SK-N-SH treated with all-trans-retinoic acid at 6 μM for 48 hours (cell line): Measurements from ENCODE around the gene LY6G5C.

Experiments
- ATAC-seq: fragments of 200-7000 bp; cut with Tn5 transposase; 3 replicates; pipeline ENCODE4 v1.9.1; 2020; ENCODE audit warnings: mild to moderate bottlenecking, moderate library complexity
- ARNTL ChIP-seq: fragments of 450-650 bp; formaldehyde crosslinking; IDR thresholded peaks from 2 replicates; pipeline ENCODE4 v1.5.0; 2020; ENCODE audit warnings: low read depth, mild to moderate bottlenecking, moderate library complexity, borderline replicate concordance
- BACH2 ChIP-seq: fragments of 250-450 bp; sonication (Bioruptor Pico); IDR thresholded peaks from 2 replicates; pipeline ENCODE4 v1.9.0; 2021; ENCODE audit warnings: mild to moderate bottlenecking, borderline replicate concordance
- CREB5 ChIP-seq: fragments of 250-450 bp; sonication (Bioruptor Pico); IDR thresholded peaks from 2 replicates; pipeline ENCODE4 v1.5.1; 2020; ENCODE audit warnings: low read depth, mild to moderate bottlenecking, moderate library complexity
- CSDC2 ChIP-seq: fragments of 250-450 bp; sonication (Bioruptor Pico); IDR thresholded peaks from 2 replicates; pipeline ENCODE4 v1.5.0; 2020; ENCODE audit warnings: mild to moderate bottlenecking, moderate library complexity
- ESRRG ChIP-seq: fragments of 250-450 bp; sonication (Bioruptor Pico); IDR thresholded peaks from 2 replicates; pipeline ENCODE4 v1.6.1; 2021; ENCODE audit warnings: mild to moderate bottlenecking
- GLIS3 ChIP-seq: fragments of 250-450 bp; sonication (Bioruptor Pico); IDR thresholded peaks from 2 replicates; pipeline ENCODE4 v1.5.0; 2020; ENCODE audit warnings: mild to moderate bottlenecking, moderate library complexity
- ISL1 ChIP-seq: fragments of 250-450 bp; sonication (Bioruptor Pico); IDR thresholded peaks from 2 replicates; pipeline ENCODE4 v2.1.2; 2022; ENCODE audit warnings: mild to moderate bottlenecking, moderate library complexity
- OSR1 ChIP-seq: fragments of 250-450 bp; sonication (Bioruptor Pico); IDR thresholded peaks from 2 replicates; pipeline ENCODE4 v1.8.0; 2022; ENCODE audit warnings: moderate library complexity, mild to moderate bottlenecking, inconsistent platforms
- POU6F1 ChIP-seq: fragments of 250-450 bp; sonication (Bioruptor Pico); IDR thresholded peaks from 2 replicates; pipeline ENCODE4 v1.8.0; 2021; ENCODE audit warnings: low read depth, mild to moderate bottlenecking, moderate library complexity, borderline replicate concordance
- PPARA ChIP-seq: fragments of 250-450 bp; sonication (Bioruptor Pico); IDR thresholded peaks from 2 replicates; pipeline ENCODE4 v1.5.0; 2020; ENCODE audit warnings: mild to moderate bottlenecking, borderline replicate concordance
- RARB ChIP-seq: fragments of 250-450 bp; sonication (Bioruptor Pico); IDR thresholded peaks from 2 replicates; pipeline ENCODE4 v1.8.0; 2021; ENCODE audit warnings: mild to moderate bottlenecking, moderate library complexity
- TCF4 ChIP-seq: fragments of 250-450 bp; sonication (Bioruptor Pico); IDR thresholded peaks from 2 replicates; pipeline ENCODE4 v1.8.0; 2021; ENCODE audit warnings: mild to moderate bottlenecking, moderate library complexity, borderline replicate concordance
- TOX ChIP-seq: fragments of 250-450 bp; sonication (Bioruptor Pico); IDR thresholded peaks from 2 replicates; pipeline ENCODE4 v1.8.0; 2021; ENCODE audit warnings: mild to moderate bottlenecking, moderate library complexity, borderline replicate concordance
- TSHZ2 ChIP-seq: fragments of 250-450 bp; sonication (Bioruptor Pico); IDR thresholded peaks from 2 replicates; pipeline ENCODE4 v1.5.0; 2020; ENCODE audit warnings: mild to moderate bottlenecking, moderate library complexity
- ZC3H10 ChIP-seq: fragments of 250-450 bp; sonication (Bioruptor Pico); IDR thresholded peaks from 2 replicates; pipeline ENCODE4 v1.5.1; 2021; ENCODE audit warnings: mild to moderate bottlenecking, moderate library complexity
- ZFP3 ChIP-seq: fragments of 250-450 bp; sonication (Bioruptor Pico); IDR thresholded peaks from 2 replicates; pipeline ENCODE4 v1.5.0; 2020; ENCODE audit warnings: mild to moderate bottlenecking, moderate library complexity
- ZFP30 ChIP-seq: fragments of 450-650 bp; formaldehyde crosslinking; IDR thresholded peaks from 2 replicates; pipeline ENCODE4 v1.5.0; 2022; ENCODE audit warnings: mild to moderate bottlenecking, moderate library complexity
- ZNF565 ChIP-seq: fragments of 450-650 bp; formaldehyde crosslinking; conservative IDR thresholded peaks from 2 replicates; pipeline ENCODE4 v1.5.0; 2020; ENCODE audit warnings: low read depth, mild to moderate bottlenecking, moderate library complexity
- ZNF70 ChIP-seq: fragments of 450-650 bp; formaldehyde crosslinking; IDR thresholded peaks from 2 replicates; pipeline ENCODE4 v1.5.0; 2020; ENCODE audit warnings: mild to moderate bottlenecking, moderate library complexity
- ZNF8 ChIP-seq: fragments of 450-650 bp; formaldehyde crosslinking; IDR thresholded peaks from 2 replicates; pipeline ENCODE4 v1.5.0; 2020; ENCODE audit warnings: mild to moderate bottlenecking, moderate library complexity
- TF ChIP-seq, protein P1 (sequence below): fragments of 250-450 bp; sonication (Bioruptor Pico); IDR thresholded peaks from 2 replicates; pipeline ENCODE4 v1.8.0; 2020; ENCODE audit warnings: mild to moderate bottlenecking, moderate library complexity, borderline replicate concordance
- TF ChIP-seq, protein P2 (sequence below): fragments of 250-450 bp; sonication (Bioruptor Pico); IDR thresholded peaks from 2 replicates; pipeline ENCODE4 v1.5.1; 2021; ENCODE audit warnings: mild to moderate bottlenecking, moderate library complexity

LY6G5C gene

GRCh38 chr6:31683591-31683990, 2.7 kb upstream of the LY6G5C start:
- TF ChIP-seq ZNF70 (CRISPR knock-in tag) (no peak), PPARA (CRISPR knock-in tag) (no peak)
- ATAC-seq, result no peak

- ATAC-seq, result peak; percentile 24
These were observed 336 bp upstream of the LY6G5C start for GRCh38 chr6:31681135-31681671.

DNA sequence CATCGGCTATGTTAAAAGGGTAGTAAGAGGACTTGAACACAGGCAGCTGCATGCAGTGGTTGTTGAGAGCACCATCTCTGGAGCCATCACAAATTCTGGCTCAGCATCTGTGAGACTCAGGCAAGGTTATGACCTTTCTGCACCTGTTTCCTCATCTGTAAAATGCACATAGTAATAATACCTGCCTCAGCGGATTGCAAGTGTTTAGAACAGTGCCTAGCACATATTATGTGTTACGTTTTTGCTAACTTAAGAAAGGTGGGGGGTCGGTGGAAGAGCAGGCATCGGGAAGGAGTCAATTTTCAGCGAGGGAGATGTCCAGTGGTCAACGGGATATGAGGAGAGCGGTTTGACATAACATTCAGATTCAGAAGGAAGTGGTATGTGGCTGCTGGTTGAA, 2.9 kb downstream of the LY6G5C start:
- TF ChIP-seq ESRRG (CRISPR knock-in tag) (no peak), ISL1 (no peak), GLIS3 (CRISPR knock-in tag) (no peak), ZC3H10 (CRISPR knock-in tag) (no peak), TSHZ2 (CRISPR knock-in tag) (no peak), ZNF565 (no peak), PPARA (CRISPR knock-in tag) (no peak), ZNF8 (no peak), CSDC2 (no peak), CREB5 (CRISPR knock-in tag) (no peak), TOX (CRISPR knock-in tag) (no peak), ZFP30 (CRISPR knock-in tag) (no peak), TCF4 (CRISPR knock-in tag) (no peak)
- TF ChIP-seq, protein P1, sequence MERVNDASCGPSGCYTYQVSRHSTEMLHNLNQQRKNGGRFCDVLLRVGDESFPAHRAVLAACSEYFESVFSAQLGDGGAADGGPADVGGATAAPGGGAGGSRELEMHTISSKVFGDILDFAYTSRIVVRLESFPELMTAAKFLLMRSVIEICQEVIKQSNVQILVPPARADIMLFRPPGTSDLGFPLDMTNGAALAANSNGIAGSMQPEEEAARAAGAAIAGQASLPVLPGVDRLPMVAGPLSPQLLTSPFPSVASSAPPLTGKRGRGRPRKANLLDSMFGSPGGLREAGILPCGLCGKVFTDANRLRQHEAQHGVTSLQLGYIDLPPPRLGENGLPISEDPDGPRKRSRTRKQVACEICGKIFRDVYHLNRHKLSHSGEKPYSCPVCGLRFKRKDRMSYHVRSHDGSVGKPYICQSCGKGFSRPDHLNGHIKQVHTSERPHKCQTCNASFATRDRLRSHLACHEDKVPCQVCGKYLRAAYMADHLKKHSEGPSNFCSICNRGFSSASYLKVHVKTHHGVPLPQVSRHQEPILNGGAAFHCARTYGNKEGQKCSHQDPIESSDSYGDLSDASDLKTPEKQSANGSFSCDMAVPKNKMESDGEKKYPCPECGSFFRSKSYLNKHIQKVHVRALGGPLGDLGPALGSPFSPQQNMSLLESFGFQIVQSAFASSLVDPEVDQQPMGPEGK (CRISPR knock-in tag), result no peak
- no peak for ATAC-seq

More at GRCh38 chr6:31681135-31681671, 336 bp upstream of the LY6G5C start:
- TF ChIP-seq OSR1 (CRISPR knock-in tag) (no peak), RARB (CRISPR knock-in tag) (no peak), TOX (CRISPR knock-in tag) (no peak), CREB5 (CRISPR knock-in tag) (no peak), ZC3H10 (CRISPR knock-in tag) (no peak), ZNF8 (no peak), ARNTL (CRISPR knock-in tag) (no peak), ZFP30 (CRISPR knock-in tag) (no peak), ESRRG (CRISPR knock-in tag) (no peak)
- TF ChIP-seq, protein P2, sequence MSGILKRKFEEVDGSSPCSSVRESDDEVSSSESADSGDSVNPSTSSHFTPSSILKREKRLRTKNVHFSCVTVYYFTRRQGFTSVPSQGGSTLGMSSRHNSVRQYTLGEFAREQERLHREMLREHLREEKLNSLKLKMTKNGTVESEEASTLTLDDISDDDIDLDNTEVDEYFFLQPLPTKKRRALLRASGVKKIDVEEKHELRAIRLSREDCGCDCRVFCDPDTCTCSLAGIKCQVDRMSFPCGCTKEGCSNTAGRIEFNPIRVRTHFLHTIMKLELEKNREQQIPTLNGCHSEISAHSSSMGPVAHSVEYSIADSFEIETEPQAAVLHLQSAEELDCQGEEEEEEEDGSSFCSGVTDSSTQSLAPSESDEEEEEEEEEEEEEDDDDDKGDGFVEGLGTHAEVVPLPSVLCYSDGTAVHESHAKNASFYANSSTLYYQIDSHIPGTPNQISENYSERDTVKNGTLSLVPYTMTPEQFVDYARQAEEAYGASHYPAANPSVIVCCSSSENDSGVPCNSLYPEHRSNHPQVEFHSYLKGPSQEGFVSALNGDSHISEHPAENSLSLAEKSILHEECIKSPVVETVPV (CRISPR knock-in tag), result no peak

DNA sequence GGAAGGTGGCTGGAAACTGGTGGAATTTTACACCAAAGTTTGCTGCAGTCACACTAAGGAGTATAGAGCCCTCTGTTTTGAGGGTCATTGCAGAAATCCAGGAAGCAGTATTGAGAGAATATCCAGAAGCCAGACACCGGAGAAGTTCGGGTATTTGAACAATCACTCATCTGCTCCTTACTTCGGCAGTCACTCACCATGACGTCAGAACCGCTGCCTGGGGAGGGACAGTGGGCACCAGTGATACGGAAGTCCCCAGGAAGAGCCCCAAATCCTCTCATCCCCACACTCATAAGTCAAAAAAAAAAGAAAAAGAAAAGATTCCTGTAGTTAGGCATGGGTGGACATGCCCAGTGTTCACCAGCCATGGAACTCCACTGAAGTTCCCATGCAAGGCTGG, 4.0 kb downstream of the LY6G5C start:
- ATAC-seq, result no peak
- TF ChIP-seq POU6F1 (CRISPR knock-in tag) (no peak), BACH2 (no peak), ESRRG (CRISPR knock-in tag) (no peak), ZFP3 (CRISPR knock-in tag) (no peak)
- TF ChIP-seq, all 23 proteins: peak for 0
